OCI-LY7 (cell line): Measurements from ENCODE around the gene AGBL1.

Experiments
- CTCF ChIP-seq: fragments of 200-600 bp; sonication (generic); conservative IDR thresholded peaks from 2 replicates; pipeline ENCODE4 v1.5.1; 2014; ENCODE audit warnings: mild to moderate bottlenecking, antibody characterized with exemption, low read length, moderate library complexity, mixed read lengths
- EZH2phosphoT487 ChIP-seq: fragments of 200-600 bp; sonication (generic); IDR thresholded peaks from 2 replicates; pipeline ENCODE4 v1.6.1; 2018; ENCODE audit warnings: low read depth, borderline replicate concordance, mild to moderate bottlenecking, mixed run types, antibody characterized with exemption, low read length, moderate library complexity, mixed read lengths

- TF ChIP-seq CTCF (no peak), EZH2phosphoT487 (no peak)
These were observed 476.8 kb downstream of the AGBL1 start for GRCh38 chr15:86556396-86557017.
